Cardiac fibroblast (primary cell): ENCODE results near the gene SCFD2.
A peak's percentile ranks its signal among the peaks of the same experiment; 100 is the strongest.

Source experiments
- DNase-seq, 2 donors: peaks; one replicate each; pipeline versions ENCODE4 v3.0.0 to v3.0.0-alpha.2; 2010; ENCODE audit warnings: low read depth in 2 of 2
- H3K4me3 ChIP-seq, 2 donors: replicated peaks in 1 of 2; 1 replicate in 1 of 2; 2 replicates in 1 of 2; pipeline ENCODE4 v1.5.1; 2011; ENCODE audit warnings: low read depth in 2 of 2, low read length in 2 of 2, mild to moderate bottlenecking in 2 of 2, moderate library complexity in 1 of 2
- CTCF ChIP-seq: IDR thresholded peaks from one replicate; pipeline ENCODE4 v1.5.1; 2011; ENCODE audit warnings: low read depth, mild to moderate bottlenecking, low read length, inconsistent platforms

SCFD2 gene

GRCh38 chr4:52877694-52878093, 488.2 kb downstream of the SCFD2 start:
- H3K4me3 ChIP-seq = no peak overlapping the region
- DNase-seq = no peak
- TF ChIP-seq CTCF = no peak

GRCh38 chr4:52877036-52877435, 488.8 kb downstream of the SCFD2 start:
- no peak for DNase-seq
- no peak overlapping the region for H3K4me3 ChIP-seq
- TF ChIP-seq CTCF = no peak

GRCh38 chr4:52876069-52876468, 489.8 kb downstream of the SCFD2 start:
- TF ChIP-seq CTCF = no peak
- DNase-seq = no peak

GRCh38 chr4:52874948-52875347, 490.9 kb downstream of the SCFD2 start:
- no peak for DNase-seq
- no peak for TF ChIP-seq CTCF
- no peak overlapping the region for H3K4me3 ChIP-seq

More at GRCh38 chr4:52876069-52876468, 489.8 kb downstream of the SCFD2 start:
- no peak overlapping the region for H3K4me3 ChIP-seq

- peak in 1 of 2 donors; percentile 60 for DNase-seq
- H3K4me3 ChIP-seq = no peak overlapping the region
- no peak for TF ChIP-seq CTCF
Observed at GRCh38 chr4:52873861-52874343, 492.0 kb downstream of the SCFD2 start.

- no peak for DNase-seq
- TF ChIP-seq CTCF = no peak
Observed at GRCh38 chr4:52873191-52873590, 492.7 kb downstream of the SCFD2 start.

GRCh38 chr4:52870225-52870624, 495.6 kb downstream of the SCFD2 start:
- TF ChIP-seq CTCF = no peak
- no peak for DNase-seq
- H3K4me3 ChIP-seq = no peak overlapping the region

More at GRCh38 chr4:52873191-52873590, 492.7 kb downstream of the SCFD2 start:
- no peak overlapping the region for H3K4me3 ChIP-seq
